HCT116 (cell line): ENCODE measurements around the gene NETO1.

Experiments
- CBX3 ChIP-seq: IDR thresholded peaks from 2 replicates; pipeline ENCODE4 v1.6.1; 2012; ENCODE audit warnings: low read depth
- REST ChIP-seq: IDR thresholded peaks from 2 replicates; pipeline ENCODE4 v1.6.1; 2012; ENCODE audit warnings: low read depth
- TCF7L2 ChIP-seq: IDR thresholded peaks from 2 replicates; pipeline ENCODE4 v1.7.0; 2011; ENCODE audit warnings: borderline replicate concordance, inconsistent platforms; ENCODE audit not compliant: insufficient read depth, insufficient read length; ENCODE audit errors: extremely low read depth

DNA sequence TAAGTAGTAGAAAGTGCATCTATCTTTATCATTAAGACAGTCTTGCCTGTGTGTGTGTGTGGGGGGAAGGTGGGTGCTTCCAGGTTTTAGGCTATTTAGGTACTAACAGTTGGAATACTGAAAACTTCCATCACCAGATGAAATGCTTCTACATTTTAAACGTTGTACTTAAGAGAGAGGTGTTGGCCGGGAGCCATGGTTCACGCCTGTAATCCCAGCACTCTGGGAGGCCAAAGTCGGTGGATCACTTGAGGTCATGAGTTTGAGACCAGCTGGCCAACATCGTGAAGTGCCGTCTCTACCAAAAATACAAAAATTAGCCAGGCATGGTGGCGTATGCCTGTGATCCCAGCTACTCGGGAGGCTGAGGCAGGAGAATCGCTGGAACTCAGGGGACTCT is 4.0 kb downstream of the NETO1 start:
- TF ChIP-seq CBX3 = no peak
- no peak for TF ChIP-seq REST
- no peak for TF ChIP-seq TCF7L2
